PC-9 (cell line): ENCODE measurements around the gene CFAP61. TPM values are rescaled to one million over a fixed set of nuclear protein-coding genes. Genes with fewer than 3 reads are reported as not detected.

Experiments used
- BruUV-seq: library from RNA; stranded (reverse); fragments of 400-500 nt; replicated peaks from 2 replicates; lab custom pipeline; 2021; lab: Mats Ljungman, UMichigan
- CTCF ChIA-PET: fragments of 300-600 bp; sonication (Branson Sonifier 250); formaldehyde crosslinking; loops from one replicate; lab custom pipeline; 2022; ENCODE audit warnings: antibody characterized with exemption; lab: Charles Lee
- POLR2A ChIA-PET: fragments of 300-600 bp; sonication (Branson Sonifier 250); formaldehyde crosslinking; loops from one replicate; lab custom pipeline; 2022; ENCODE audit warnings: antibody characterized with exemption; ENCODE audit not compliant: unreplicated experiment; lab: Charles Lee
- DNase-seq, 2 experiments: peaks; one replicate each; pipeline versions ENCODE4 v3.0.0 to v3.0.0-alpha.2; 2015 to 2022; ENCODE audit warnings: mixed read lengths in 1 of 2
- H2AFZ ChIP-seq: fragments of 200-600 bp; sonication (generic); 2 replicates; pipeline ENCODE4 v1.8.1; 2017; ENCODE audit warnings: antibody characterized with exemption
- H3F3A ChIP-seq: fragments of 200-600 bp; sonication (generic); 2 replicates; pipeline ENCODE4 v1.8.1; 2017; ENCODE audit warnings: antibody characterized with exemption, mild to moderate bottlenecking, low read depth; ENCODE audit not compliant: insufficient read depth
- H3K27ac ChIP-seq: fragments of 200-600 bp; sonication (generic); 2 replicates; pipeline ENCODE4 v1.6.1; 2016; ENCODE audit warnings: mixed run types
- H3K27me3 ChIP-seq: fragments of 200-600 bp; sonication (generic); 2 replicates; pipeline ENCODE4 v1.6.1; 2016; ENCODE audit warnings: low read depth, mixed run types; ENCODE audit not compliant: insufficient read depth
- H3K36me3 ChIP-seq: fragments of 200-600 bp; sonication (generic); 2 replicates; pipeline ENCODE4 v1.6.1; 2016; ENCODE audit warnings: low read depth, mixed run types
- H3K4me1 ChIP-seq: fragments of 200-600 bp; sonication (generic); replicated peaks from 2 replicates; pipeline ENCODE4 v1.6.1; 2016; ENCODE audit warnings: mixed run types; ENCODE audit not compliant: insufficient read depth
- H3K4me2 ChIP-seq: fragments of 200-600 bp; sonication (generic); 2 replicates; pipeline ENCODE4 v1.6.1; 2017; ENCODE audit warnings: mixed run types
- H3K4me3 ChIP-seq: fragments of 200-600 bp; sonication (generic); 2 replicates; pipeline ENCODE4 v1.6.1; 2016; ENCODE audit warnings: mixed run types
- H3K79me2 ChIP-seq: fragments of 200-600 bp; sonication (generic); 2 replicates; pipeline ENCODE4 v1.6.1; 2017; ENCODE audit warnings: low read depth, mixed run types
- H3K9me2 ChIP-seq: fragments of 200-600 bp; sonication (generic); 2 replicates; pipeline ENCODE4 v1.8.1; 2017; ENCODE audit warnings: mild to moderate bottlenecking; ENCODE audit not compliant: insufficient read depth
- H3K9me3 ChIP-seq: fragments of 200-600 bp; sonication (generic); 2 replicates; pipeline ENCODE4 v1.8.1; 2016; ENCODE audit warnings: low read depth; ENCODE audit not compliant: insufficient read depth
- H4K20me1 ChIP-seq: fragments of 200-600 bp; sonication (generic); 2 replicates; pipeline ENCODE4 v1.8.1; 2017; ENCODE audit not compliant: insufficient read depth
- EZH2 ChIP-seq: fragments of 200-600 bp; sonication (generic); IDR thresholded peaks from 2 replicates; pipeline ENCODE4 v1.8.0; 2017; ENCODE audit warnings: antibody characterized with exemption, low read depth
- intact Hi-C: fragments of 100-400 bp; cut with micrococcal nuclease; formaldehyde crosslinking; loops from one replicate; pipeline ENCODE4 v1.10.0; 2022; ENCODE audit not compliant: unreplicated experiment
- total RNA-seq: library from RNA; stranded (reverse); gene quantifications from 2 replicates; pipeline ENCODE4 v1.2.3, GENCODE V29; 2021
- TF ChIP-seq, protein P1 (sequence below): fragments of 200-600 bp; sonication (generic); conservative IDR thresholded peaks from 2 replicates; pipeline ENCODE4 v1.6.1; 2017; ENCODE audit warnings: mixed run types, antibody characterized with exemption, mild to moderate bottlenecking, moderate library complexity

The CFAP61 gene
- total RNA-seq, 1 experiment from 2014 or later: 2.6 TPM

DNA sequence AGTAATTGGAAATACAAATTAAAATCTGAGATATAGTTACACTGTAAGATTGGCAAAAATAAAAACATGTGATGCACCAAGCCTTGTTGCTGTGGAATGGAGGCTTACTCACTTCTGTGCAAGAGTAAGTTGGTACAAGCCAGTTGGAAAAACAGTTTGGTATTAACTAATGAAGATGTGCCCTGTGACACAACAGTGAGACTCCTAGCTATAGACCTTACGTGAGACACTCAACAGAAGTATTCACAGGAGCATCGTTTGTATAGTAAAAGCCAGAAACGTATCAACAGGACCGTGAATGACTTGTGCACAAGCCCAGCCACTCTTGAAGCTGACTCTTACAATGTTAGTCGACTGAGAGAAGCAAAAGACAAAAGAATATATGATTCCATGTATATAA, 20.5 kb upstream of the CFAP61 start:
- H3K4me1 ChIP-seq: no peaks in the 10 kb centered on the region

DNA sequence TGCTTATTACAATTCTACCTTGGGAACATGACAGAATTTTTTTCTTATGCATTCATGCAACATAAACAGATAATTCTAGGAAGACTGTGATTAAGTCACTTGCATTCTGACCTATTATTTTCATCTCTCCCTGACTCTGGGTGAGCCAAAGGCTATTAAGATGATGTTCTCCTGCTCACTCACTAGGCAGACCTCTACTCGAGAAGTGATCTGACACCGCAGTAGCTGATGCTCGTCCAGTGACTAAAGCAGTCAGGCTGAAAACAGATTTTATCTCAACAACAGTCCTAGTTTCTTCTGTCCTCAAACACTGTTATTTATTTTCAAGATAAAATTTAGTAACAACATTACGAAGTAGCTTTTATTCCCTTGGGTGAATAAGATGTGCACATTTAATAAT, 17.8 kb upstream of the CFAP61 start:
- DNase-seq: no peak
- CTCF ChIA-PET: no interaction called here
- H3K27me3 ChIP-seq: no peaks in the 10 kb centered on the region
- H3K4me1 ChIP-seq: no peaks in the 10 kb centered on the region
- POLR2A ChIA-PET: interaction anchor here (0.6 kb wide), 1 partner anchor 9 kb away, joined by 5 read pairs; no protein-coding TSS in a partner anchor
- no peak overlapping the region for H3K4me2 ChIP-seq
- TF ChIP-seq EZH2: no peak
- TF ChIP-seq, protein P1, sequence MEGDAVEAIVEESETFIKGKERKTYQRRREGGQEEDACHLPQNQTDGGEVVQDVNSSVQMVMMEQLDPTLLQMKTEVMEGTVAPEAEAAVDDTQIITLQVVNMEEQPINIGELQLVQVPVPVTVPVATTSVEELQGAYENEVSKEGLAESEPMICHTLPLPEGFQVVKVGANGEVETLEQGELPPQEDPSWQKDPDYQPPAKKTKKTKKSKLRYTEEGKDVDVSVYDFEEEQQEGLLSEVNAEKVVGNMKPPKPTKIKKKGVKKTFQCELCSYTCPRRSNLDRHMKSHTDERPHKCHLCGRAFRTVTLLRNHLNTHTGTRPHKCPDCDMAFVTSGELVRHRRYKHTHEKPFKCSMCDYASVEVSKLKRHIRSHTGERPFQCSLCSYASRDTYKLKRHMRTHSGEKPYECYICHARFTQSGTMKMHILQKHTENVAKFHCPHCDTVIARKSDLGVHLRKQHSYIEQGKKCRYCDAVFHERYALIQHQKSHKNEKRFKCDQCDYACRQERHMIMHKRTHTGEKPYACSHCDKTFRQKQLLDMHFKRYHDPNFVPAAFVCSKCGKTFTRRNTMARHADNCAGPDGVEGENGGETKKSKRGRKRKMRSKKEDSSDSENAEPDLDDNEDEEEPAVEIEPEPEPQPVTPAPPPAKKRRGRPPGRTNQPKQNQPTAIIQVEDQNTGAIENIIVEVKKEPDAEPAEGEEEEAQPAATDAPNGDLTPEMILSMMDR: no peak
- no peak overlapping the region for H3K27ac ChIP-seq
- intact Hi-C loops: no loop called here
- H3K4me3 ChIP-seq: no peak overlapping the region
- H2AFZ ChIP-seq: no peak overlapping the region
- peaks cover 9% of the 10 kb centered on the region; the same call in 1 of the 2 replicates for H3K79me2 ChIP-seq
- no TSS peak for BruUV-seq
- peaks cover 38% of the 10 kb centered on the region for H3K36me3 ChIP-seq
- peaks cover 56% of the 10 kb centered on the region for H3F3A ChIP-seq
- no peaks in the 10 kb centered on the region for H3K9me2 ChIP-seq
- peaks cover 17% of the 10 kb centered on the region for H4K20me1 ChIP-seq
- no peaks in the 10 kb centered on the region for H3K9me3 ChIP-seq

More for the DNA sequence above, 20.5 kb upstream of the CFAP61 start:
- no peaks in the 10 kb centered on the region for H3K9me3 ChIP-seq
- H3K4me2 ChIP-seq: no peak overlapping the region
- peaks cover 45% of the 10 kb centered on the region; the same call in 1 of the 2 replicates for H3F3A ChIP-seq
- peaks cover 21% of the 10 kb centered on the region for H3K79me2 ChIP-seq
- TF ChIP-seq, protein P1: no peak
- TF ChIP-seq EZH2: no peak
- H3K36me3 ChIP-seq: peaks cover 44% of the 10 kb centered on the region
- no peaks in the 10 kb centered on the region for H3K27me3 ChIP-seq
- H3K9me2 ChIP-seq: no peaks in the 10 kb centered on the region
- intact Hi-C loops: no loop called here
- no peak for DNase-seq
- H4K20me1 ChIP-seq: peaks cover 26% of the 10 kb centered on the region
- H3K27ac ChIP-seq: no peak overlapping the region
- ChIA-PET POLR2A (interaction anchor here (0.6 kb wide), 1 partner anchor 15 kb away, joined by 3 read pairs; no protein-coding TSS in a partner anchor), CTCF (no interaction called here)
- H3K4me3 ChIP-seq: no peak overlapping the region
- BruUV-seq: no TSS peak
- no peak overlapping the region for H2AFZ ChIP-seq

DNA sequence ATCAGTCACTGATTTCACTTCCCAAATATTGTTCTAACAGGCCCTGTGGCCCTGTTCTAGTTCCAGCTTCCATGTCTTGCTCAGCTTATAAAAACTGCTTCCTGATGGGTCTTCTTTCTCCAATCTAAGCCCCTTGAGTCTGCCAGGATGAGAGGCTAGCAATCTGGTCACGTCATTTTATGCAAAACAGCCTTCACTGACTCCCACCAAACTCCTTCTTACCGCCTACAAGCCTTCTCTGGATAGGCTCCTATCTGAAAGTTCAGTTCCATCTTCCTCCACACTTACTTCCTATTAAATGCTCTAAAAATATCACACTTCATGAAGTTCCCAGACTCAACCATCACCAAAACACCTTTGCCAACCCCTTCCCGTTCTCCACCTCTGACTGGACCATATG, 15.6 kb upstream of the CFAP61 start:
- no peaks in the 10 kb centered on the region for H3K9me2 ChIP-seq
- H3F3A ChIP-seq: peaks cover 39% of the 10 kb centered on the region
- intact Hi-C loops: no loop called here
- H3K9me3 ChIP-seq: no peaks in the 10 kb centered on the region
- no peak for DNase-seq
- H3K27ac ChIP-seq: no peak overlapping the region
- H2AFZ ChIP-seq: no peak overlapping the region
- ChIA-PET POLR2A (interaction anchor here (0.6 kb wide), 1 partner anchor 11 kb away, joined by 5 read pairs; no protein-coding TSS in a partner anchor), CTCF (no interaction called here)
- H3K27me3 ChIP-seq: no peaks in the 10 kb centered on the region
- H3K4me2 ChIP-seq: no peak overlapping the region
- H4K20me1 ChIP-seq: peaks cover 10% of the 10 kb centered on the region
- no peak overlapping the region for H3K4me3 ChIP-seq
- TF ChIP-seq, protein P1: no peak
- TF ChIP-seq EZH2: no peak
- H3K79me2 ChIP-seq: no peaks in the 10 kb centered on the region
- no peaks in the 10 kb centered on the region for H3K4me1 ChIP-seq
- no TSS peak for BruUV-seq
- H3K36me3 ChIP-seq: peaks cover 29% of the 10 kb centered on the region; the same call in 1 of the 2 replicates
